CD14-positive monocyte (primary cell): ENCODE measurements around the gene USP25. TPM values are rescaled to one million over a fixed set of nuclear protein-coding genes. Genes with fewer than 3 reads are reported as not detected.
A peak's percentile ranks its signal among the peaks of the same experiment; 100 is the strongest.

Experiments used
- DNase-seq, 3 donors: peaks; one replicate each; pipeline ENCODE4 v3.0.0-alpha.2; 2011 to 2022
- H2AFZ ChIP-seq: 2 replicates; pipeline ENCODE4 v1.6.0; 2012; ENCODE audit warnings: mild to moderate bottlenecking, low read depth, low read length, inconsistent platforms; ENCODE audit not compliant: insufficient read depth, poor library complexity, severe bottlenecking
- H3K27ac ChIP-seq, 2 donors: 1 replicate in 1 of 2; 2 replicates in 1 of 2; pipeline ENCODE4 v1.5.1; 2012 to 2013; ENCODE audit warnings: low read length in 2 of 2, control low read depth in 1 of 2, inconsistent platforms in 1 of 2, low read depth in 1 of 2, mild to moderate bottlenecking in 1 of 2
- H3K27me3 ChIP-seq, 2 donors: one replicate each; pipeline versions ENCODE4 v1.6.0 to v1.6.1; 2011 to 2013; ENCODE audit warnings: low read length in 2 of 2; ENCODE audit not compliant: control insufficient read depth in 2 of 2, insufficient read depth in 2 of 2
- H3K36me3 ChIP-seq, 2 donors: replicated peaks in 1 of 2; 1 replicate in 1 of 2; 2 replicates in 1 of 2; pipeline versions ENCODE4 v1.5.1 to v1.6.1; 2012 to 2013; ENCODE audit warnings: low read length in 2 of 2, control low read depth in 1 of 2, inconsistent platforms in 1 of 2, mild to moderate bottlenecking in 1 of 2; ENCODE audit not compliant: insufficient read depth in 2 of 2, control insufficient read depth in 1 of 2
- H3K4me1 ChIP-seq, 2 donors: 1 replicate in 1 of 2; 2 replicates in 1 of 2; pipeline versions ENCODE4 v1.5.1 to v1.6.1; 2012 to 2013; ENCODE audit warnings: low read length in 2 of 2, control low read depth in 1 of 2, inconsistent platforms in 1 of 2, mild to moderate bottlenecking in 1 of 2, moderate library complexity in 1 of 2; ENCODE audit not compliant: insufficient read depth in 2 of 2, control insufficient read depth in 1 of 2
- H3K4me2 ChIP-seq: replicated peaks from 2 replicates; pipeline ENCODE3; 2012; ENCODE audit warnings: low read length, moderate library complexity, mild to moderate bottlenecking; ENCODE audit not compliant: poor library complexity, severe bottlenecking; ENCODE audit errors: extremely low read depth
- H3K4me3 ChIP-seq, 3 experiments: fragments of 200-600 bp in 1 of 3; sonication (generic) in 1 of 3; replicated peaks in 1 of 3; 1 replicate in 2 of 3; 2 replicates in 1 of 3; pipeline ENCODE4 v1.5.1; 2011 to 2013; ENCODE audit warnings: low read length in 3 of 3, mild to moderate bottlenecking in 3 of 3, control low read depth in 2 of 3, low read depth in 2 of 3, inconsistent platforms in 1 of 3, moderate library complexity in 1 of 3
- H3K79me2 ChIP-seq: 2 replicates; pipeline ENCODE4 v1.6.0; 2012; ENCODE audit warnings: mild to moderate bottlenecking, control low read depth, inconsistent platforms, low read length, moderate library complexity; ENCODE audit not compliant: insufficient read depth
- H3K9ac ChIP-seq: 2 replicates; pipeline ENCODE4 v1.6.0; 2017; ENCODE audit warnings: low read length, mild to moderate bottlenecking; ENCODE audit not compliant: insufficient read depth, poor library complexity, severe bottlenecking
- H3K9me3 ChIP-seq, 2 donors: replicated peaks in 1 of 2; 1 replicate in 1 of 2; 2 replicates in 1 of 2; pipeline versions ENCODE4 v1.5.1 to v1.6.1; 2012 to 2013; ENCODE audit warnings: low read length in 2 of 2, control low read depth in 1 of 2; ENCODE audit not compliant: control insufficient read depth in 1 of 2, insufficient read depth in 1 of 2
- H4K20me1 ChIP-seq: 2 replicates; pipeline ENCODE4 v1.6.0; 2012; ENCODE audit warnings: mild to moderate bottlenecking, low read length, control low read depth, moderate library complexity; ENCODE audit not compliant: insufficient read depth
- H3K27ac Mint-ChIP-seq, 7 donors: one replicate each; pipeline ENCODE4 v1.8.0; 2020; ENCODE audit warnings: mild to moderate bottlenecking in 7 of 7, mixed read lengths in 7 of 7, moderate library complexity in 6 of 7, inconsistent platforms in 2 of 7
- H3K27me3 Mint-ChIP-seq, 3 donors: one replicate each; pipeline ENCODE4 v1.8.0; 2021 to 2022; ENCODE audit warnings: low read depth in 3 of 3, mild to moderate bottlenecking in 3 of 3, mixed read lengths in 3 of 3, moderate library complexity in 3 of 3, inconsistent platforms in 1 of 3
- H3K36me3 Mint-ChIP-seq, 2 donors: one replicate each; pipeline ENCODE4 v1.8.0; 2020; ENCODE audit warnings: mixed read lengths in 2 of 2, inconsistent platforms in 1 of 2, mild to moderate bottlenecking in 1 of 2
- H3K4me1 Mint-ChIP-seq: one replicate; pipeline ENCODE4 v1.8.0; 2020; ENCODE audit warnings: mild to moderate bottlenecking, mixed read lengths
- H3K4me3 Mint-ChIP-seq, 2 donors: one replicate each; pipeline ENCODE4 v1.8.0; 2020; ENCODE audit warnings: mild to moderate bottlenecking in 2 of 2, mixed read lengths in 2 of 2, moderate library complexity in 1 of 2
- H3K9me3 Mint-ChIP-seq, 7 donors: one replicate each; pipeline ENCODE4 v1.8.0; 2020 to 2022; ENCODE audit warnings: mixed read lengths in 7 of 7, mild to moderate bottlenecking in 6 of 7, moderate library complexity in 6 of 7, inconsistent platforms in 2 of 7
- WGBS: methylation state at CpG from one replicate; pipeline ENCODE4 v1.1.5; 2013; ENCODE audit warnings: missing lambda C conversion rate; ENCODE audit not compliant: insufficient coverage; 5-methylcytosine and 5-hydroxymethylcytosine counted together
- intact Hi-C, 2 donors: fragments of 100-400 bp; cut with micrococcal nuclease; formaldehyde crosslinking; loops; one replicate each; pipeline versions ENCODE4 v1.15.0 to v1.15.1; 2023
- polyA plus RNA-seq, 3 donors: library from polyadenylated mRNA; depleted of rRNA in 1 of 3; unstranded in 2 of 3; stranded (reverse) in 1 of 3; fragments of 300-500 nt in 2 of 3; fragments of >200 nt in 1 of 3; fragmentation: Illumina TruSeq in 2 of 3; gene quantifications; 1 replicate in 2 of 3; 2 replicates in 1 of 3; pipeline ENCODE4 v1.2.3, GENCODE V29; 2012 to 2021
- TF ChIP-seq, protein P1 (sequence below): fragments of 200-600 bp; IDR thresholded peaks from one replicate; pipeline ENCODE4 v1.8.0; 2022; ENCODE audit warnings: antibody characterized with exemption, mild to moderate bottlenecking

Gene USP25
- polyA plus RNA-seq, 3 donors: 7.2 to 15.6 (median 9.6) TPM

DNA sequence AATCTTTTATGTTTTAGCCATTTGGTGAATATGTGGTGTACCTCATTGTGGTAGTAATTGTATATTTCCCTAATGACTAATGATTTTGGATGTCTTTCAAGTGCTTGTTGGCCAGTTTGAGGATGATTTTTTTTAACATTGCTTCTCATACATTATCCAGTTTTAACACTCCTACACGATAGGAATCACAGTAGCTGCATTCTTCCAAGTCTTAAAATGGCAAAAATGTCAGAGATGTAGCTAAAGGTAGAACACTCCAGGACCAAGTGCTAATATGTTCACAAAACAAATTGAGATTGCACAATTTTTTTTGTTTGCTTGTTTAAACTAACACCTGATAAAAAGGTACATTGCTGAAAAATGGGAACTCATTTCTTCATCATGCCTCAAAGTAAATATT lies 11.7 kb downstream of the USP25 start:
- peaks cover 67% of the 10 kb centered on the region for H3K4me1 Mint-ChIP-seq
- H3K4me1 ChIP-seq: peaks cover 14 to 37% of the 10 kb centered on the region in 2 donors
- no peak for DNase-seq
- H3K27me3 ChIP-seq: no peaks in the 10 kb centered on the region
- TF ChIP-seq, protein P1, sequence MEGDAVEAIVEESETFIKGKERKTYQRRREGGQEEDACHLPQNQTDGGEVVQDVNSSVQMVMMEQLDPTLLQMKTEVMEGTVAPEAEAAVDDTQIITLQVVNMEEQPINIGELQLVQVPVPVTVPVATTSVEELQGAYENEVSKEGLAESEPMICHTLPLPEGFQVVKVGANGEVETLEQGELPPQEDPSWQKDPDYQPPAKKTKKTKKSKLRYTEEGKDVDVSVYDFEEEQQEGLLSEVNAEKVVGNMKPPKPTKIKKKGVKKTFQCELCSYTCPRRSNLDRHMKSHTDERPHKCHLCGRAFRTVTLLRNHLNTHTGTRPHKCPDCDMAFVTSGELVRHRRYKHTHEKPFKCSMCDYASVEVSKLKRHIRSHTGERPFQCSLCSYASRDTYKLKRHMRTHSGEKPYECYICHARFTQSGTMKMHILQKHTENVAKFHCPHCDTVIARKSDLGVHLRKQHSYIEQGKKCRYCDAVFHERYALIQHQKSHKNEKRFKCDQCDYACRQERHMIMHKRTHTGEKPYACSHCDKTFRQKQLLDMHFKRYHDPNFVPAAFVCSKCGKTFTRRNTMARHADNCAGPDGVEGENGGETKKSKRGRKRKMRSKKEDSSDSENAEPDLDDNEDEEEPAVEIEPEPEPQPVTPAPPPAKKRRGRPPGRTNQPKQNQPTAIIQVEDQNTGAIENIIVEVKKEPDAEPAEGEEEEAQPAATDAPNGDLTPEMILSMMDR: no peak
- peaks cover 0 to 2% (median 0%) of the 10 kb centered on the region in 3 donors for H3K27me3 Mint-ChIP-seq
- no peak overlapping the region for H2AFZ ChIP-seq
- no peak overlapping the region for H3K4me2 ChIP-seq
- WGBS: no CpG with 5 or more reads among the region's 1 CpG
- H3K27ac ChIP-seq: peak overlapping the region in 1 of 2 donors; percentile 57
- no peak overlapping the region for H3K9ac ChIP-seq
- peaks cover 100% of the 10 kb centered on the region for H4K20me1 ChIP-seq
- H3K27ac Mint-ChIP-seq: peak overlapping the region in 1 of 7 donors; percentile 52
- intact Hi-C loops: no loop called here
- no peaks in the 10 kb centered on the region for H3K9me3 Mint-ChIP-seq
- no peak overlapping the region for H3K4me3 Mint-ChIP-seq
- H3K9me3 ChIP-seq: no peaks in the 10 kb centered on the region
- H3K79me2 ChIP-seq: peaks cover 100% of the 10 kb centered on the region
- no peak overlapping the region for H3K4me3 ChIP-seq
- H3K36me3 ChIP-seq: peaks cover 5 to 15% of the 10 kb centered on the region in 2 donors
- H3K36me3 Mint-ChIP-seq: peaks cover 15 to 30% of the 10 kb centered on the region in 2 donors

DNA sequence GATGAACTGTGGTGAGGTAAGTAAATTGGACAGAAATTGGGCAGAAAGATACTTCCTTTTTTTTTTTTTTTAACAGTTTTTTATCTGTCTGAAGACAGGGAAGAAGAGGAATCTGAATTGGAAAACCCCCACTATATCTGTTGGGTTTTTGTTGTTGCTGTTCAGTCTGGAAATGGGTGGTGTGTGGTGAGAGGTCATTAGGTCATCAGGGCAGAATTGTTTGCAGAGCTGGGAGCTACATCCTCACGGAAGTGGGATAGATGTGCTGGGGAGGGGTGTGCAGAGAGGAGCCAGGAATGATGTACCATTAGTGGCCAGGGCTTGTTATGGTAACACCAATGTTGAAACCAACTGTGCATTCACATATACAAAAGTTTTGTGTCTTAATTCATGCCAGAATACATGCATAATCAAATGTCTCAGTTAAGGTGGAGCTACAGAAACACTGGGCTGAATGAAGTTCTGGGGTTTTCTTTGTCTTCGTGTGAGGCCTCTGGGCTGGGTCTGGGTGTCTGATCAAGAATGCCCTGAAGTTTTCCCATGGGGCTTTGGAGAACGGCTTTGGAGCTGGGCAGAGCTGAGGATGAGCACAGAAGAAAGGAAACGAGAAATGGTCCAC lies 12.4 kb downstream of the USP25 start:
- Histone ChIP-seq H3K27ac (peak overlapping the region; percentile 6 to 57), H3K4me3 (no peak overlapping the region)

More for the DNA sequence above, 12.4 kb downstream of the USP25 start:
- Histone ChIP-seq H4K20me1 (peaks cover 100% of the 10 kb centered on the region), H2AFZ (no peak overlapping the region), H3K4me1 (peaks cover 14 to 37% of the 10 kb centered on the region in 2 donors), H3K36me3 (peaks cover 5 to 15% of the 10 kb centered on the region in 2 donors), H3K9ac (no peak overlapping the region), H3K4me2 (peak overlapping the region; percentile 19), H3K27me3 (no peaks in the 10 kb centered on the region), H3K9me3 (no peaks in the 10 kb centered on the region), H3K79me2 (peaks cover 100% of the 10 kb centered on the region)
- peaks cover 15 to 30% of the 10 kb centered on the region in 2 donors for H3K36me3 Mint-ChIP-seq
- H3K4me1 Mint-ChIP-seq: peaks cover 65% of the 10 kb centered on the region
- peak overlapping the region; percentile 52 to 88 (median 85) for H3K27ac Mint-ChIP-seq
- peak in 2 of 3 donors; percentile 26 to 58 for DNase-seq
- WGBS: 95% methylated on average over 4 of the region's 4 CpGs
- TF ChIP-seq, protein P1: no peak
- no peaks in the 10 kb centered on the region for H3K9me3 Mint-ChIP-seq
- peaks cover 0 to 2% (median 0%) of the 10 kb centered on the region in 3 donors for H3K27me3 Mint-ChIP-seq
- intact Hi-C loops: no loop called here
- H3K4me3 Mint-ChIP-seq: no peak overlapping the region
